Peyer's patch (tissue), 4 donors: ENCODE results near the gene RALGDS.

ENCODE experiments used
- POLR2A ChIP-seq, 2 donors: fragments of 450-650 bp; IDR thresholded peaks; one replicate each; pipeline ENCODE4 v1.5.1; 2017; ENCODE audit warnings: antibody characterized with exemption in 2 of 2, mild to moderate bottlenecking in 2 of 2, moderate library complexity in 2 of 2
- TF ChIP-seq, protein P1 (sequence below), 6 experiments: fragments of 450-650 bp in 4 of 6; fragments of 200-600 bp in 2 of 6; sonication (generic) in 1 of 6; IDR thresholded peaks; one replicate each; pipeline ENCODE4 v1.5.1; 2017 to 2019; ENCODE audit warnings: antibody characterized with exemption in 6 of 6, mild to moderate bottlenecking in 3 of 6, moderate library complexity in 1 of 6

DNA sequence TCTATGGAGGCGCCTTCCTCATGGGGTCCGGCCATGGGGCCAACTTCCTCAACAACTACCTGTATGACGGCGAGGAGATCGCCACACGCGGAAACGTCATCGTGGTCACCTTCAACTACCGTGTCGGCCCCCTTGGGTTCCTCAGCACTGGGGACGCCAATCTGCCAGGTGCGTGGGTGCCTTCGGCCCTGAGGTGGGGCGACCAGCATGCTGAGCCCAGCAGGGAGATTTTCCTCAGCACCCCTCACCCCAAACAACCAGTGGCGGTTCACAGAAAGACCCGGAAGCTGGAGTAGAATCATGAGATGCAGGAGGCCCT lies 56.0 kb downstream of the RALGDS start:
- TF ChIP-seq, protein P1, sequence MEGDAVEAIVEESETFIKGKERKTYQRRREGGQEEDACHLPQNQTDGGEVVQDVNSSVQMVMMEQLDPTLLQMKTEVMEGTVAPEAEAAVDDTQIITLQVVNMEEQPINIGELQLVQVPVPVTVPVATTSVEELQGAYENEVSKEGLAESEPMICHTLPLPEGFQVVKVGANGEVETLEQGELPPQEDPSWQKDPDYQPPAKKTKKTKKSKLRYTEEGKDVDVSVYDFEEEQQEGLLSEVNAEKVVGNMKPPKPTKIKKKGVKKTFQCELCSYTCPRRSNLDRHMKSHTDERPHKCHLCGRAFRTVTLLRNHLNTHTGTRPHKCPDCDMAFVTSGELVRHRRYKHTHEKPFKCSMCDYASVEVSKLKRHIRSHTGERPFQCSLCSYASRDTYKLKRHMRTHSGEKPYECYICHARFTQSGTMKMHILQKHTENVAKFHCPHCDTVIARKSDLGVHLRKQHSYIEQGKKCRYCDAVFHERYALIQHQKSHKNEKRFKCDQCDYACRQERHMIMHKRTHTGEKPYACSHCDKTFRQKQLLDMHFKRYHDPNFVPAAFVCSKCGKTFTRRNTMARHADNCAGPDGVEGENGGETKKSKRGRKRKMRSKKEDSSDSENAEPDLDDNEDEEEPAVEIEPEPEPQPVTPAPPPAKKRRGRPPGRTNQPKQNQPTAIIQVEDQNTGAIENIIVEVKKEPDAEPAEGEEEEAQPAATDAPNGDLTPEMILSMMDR (IDR thresholded peaks at IDR 0.05), result no peak
- TF ChIP-seq POLR2A (IDR thresholded peaks at IDR 0.05), result no peak
